ENCODE data around the gene ZC3H4. TPM values are rescaled to one million over a fixed set of nuclear protein-coding genes. Genes with fewer than 3 reads are reported as not detected.

The ZC3H4 gene
- total and polyA plus RNA-seq, 2 of the 8 experiments (the other 6 are each of a cell fraction or from before 2014, with no cell fraction given), result 6.6 to 92.0 TPM

DNA sequence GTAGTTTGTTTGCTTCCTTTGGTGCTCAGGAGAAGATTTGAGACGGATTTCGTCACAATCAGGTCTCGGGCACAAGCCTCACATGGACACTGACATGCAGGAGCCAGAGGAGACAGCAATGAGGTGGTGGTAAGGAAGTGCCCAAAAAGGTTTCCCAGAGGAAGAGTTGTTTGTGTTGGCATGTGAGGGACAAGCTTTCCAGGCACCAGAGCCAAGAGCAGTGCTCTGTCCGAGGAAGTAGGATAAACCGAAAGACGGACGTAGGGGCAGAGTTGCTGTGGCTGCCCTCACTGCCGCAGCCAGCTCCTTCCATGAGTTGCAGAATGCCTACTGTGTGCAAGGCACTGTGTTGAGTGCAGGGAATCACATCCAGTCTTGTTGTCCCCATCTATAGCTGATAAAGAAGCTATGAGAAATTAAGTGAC lies 44.8 kb upstream of the ZC3H4 start:
- H2AK5ac ChIP-seq (ENCODE audit: low read depth, low read length), result peak overlapping the region; percentile 72
- peak overlapping the region; percentile 45 for H4K91ac ChIP-seq (replicated peaks; ENCODE audit: insufficient read length, low read length)
- DNase-seq (ENCODE audit: low read depth in 1 of 2, low spot score in 2 of 2) (no peak), FAIRE-seq (no peak)
- no peak overlapping the region for H3K56ac ChIP-seq (replicated peaks; ENCODE audit: insufficient read length, low read depth, low read length)
- ChIA-PET POLR2A (ENCODE audit: partially characterized antibody) (interaction anchor here (0.8 to 9.1 kb wide), 17 partner anchors 9 to 370 kb away, joined by 3 to 98 read pairs (median 7); partner anchors contain the start of genes CCDC9, SAE1, SLC1A5 and ZC3H4), CTCF (ENCODE audit: partially characterized antibody) (interaction anchor here (0.5 to 2.5 kb wide), 8 partner anchors 9 to 86 kb away, joined by 3 to 14 read pairs (median 4); no protein-coding TSS in a partner anchor)
- peaks cover 13 to 21% (median 19%) of the 10 kb centered on the region in 4 experiments for H3K4me1 ChIP-seq (replicated peaks in 1 of 4; ENCODE audit: control insufficient read depth in 3 of 4, insufficient read depth in 4 of 4, low read length in 3 of 4)
- peak overlapping the region; percentile 55 for H3K4ac ChIP-seq (replicated peaks; ENCODE audit: insufficient read length, low read depth, low read length)
- no peak overlapping the region for H3K23ac ChIP-seq (ENCODE audit: insufficient read length)
- TF ChIP-seq JUN (IDR thresholded peaks at IDR 0.05; ENCODE audit: low read depth, low read length), result no peak
- H3K79me2 ChIP-seq (ENCODE audit: control insufficient read depth in 1 of 2, insufficient read depth in 2 of 2, low read length in 2 of 2), result peaks cover 6 to 47% of the 10 kb centered on the region in 2 experiments; a peak in 3 of 4 replicates
- no peak overlapping the region for H3K14ac ChIP-seq (ENCODE audit: insufficient read length)
- H2BK20ac ChIP-seq (ENCODE audit: low read length), result peak overlapping the region; percentile 13
- no peaks in the 10 kb centered on the region for H3K27me3 ChIP-seq (replicated peaks in 1 of 4; ENCODE audit: control insufficient read depth in 3 of 4, extremely low read depth in 1 of 4, insufficient read depth in 3 of 4, low read length in 3 of 4)
- peak overlapping the region; percentile 73 for H2BK12ac ChIP-seq (ENCODE audit: low read depth, low read length)
- H3K18ac ChIP-seq (ENCODE audit: extremely low read depth, low read length), result peak overlapping the region; percentile 89
- peak overlapping the region; percentile 82 for H3K27ac ChIP-seq (ENCODE audit: low read depth, low read length)
- H3K36me3 ChIP-seq (ENCODE audit: control insufficient read depth in 2 of 4, insufficient read depth in 4 of 4, low read length in 3 of 4), result peaks cover 19 to 83% (median 37%) of the 10 kb centered on the region in 4 experiments; a peak in 7 of 8 replicates
- H3K9ac ChIP-seq (replicated peaks in 1 of 4; ENCODE audit: extremely low read depth in 1 of 4, low read depth in 3 of 4, low read length in 3 of 4), result peak overlapping the region in 3 of 4 experiments; percentile 25 to 77 (median 44); a peak in 6 of 7 replicates
- no peaks in the 10 kb centered on the region for H3K9me3 ChIP-seq (ENCODE audit: insufficient read depth in 2 of 2, low read depth in 1 of 2, low read length in 1 of 2)
- H2BK120ac ChIP-seq (replicated peaks; ENCODE audit: low read depth, low read length), result peak overlapping the region; percentile 30
- H4K20me1 ChIP-seq (replicated peaks in 1 of 2; ENCODE audit: control insufficient read depth in 1 of 2, insufficient read depth in 2 of 2, low read length in 2 of 2), result peaks cover 1 to 3% of the 10 kb centered on the region in 2 experiments
- peak overlapping the region; percentile 93 for H2BK5ac ChIP-seq (ENCODE audit: low read depth, low read length)
- H4K8ac ChIP-seq (ENCODE audit: extremely low read depth, insufficient read depth, low read length), result no peak overlapping the region
- H3K79me1 ChIP-seq (ENCODE audit: low read depth, low read length), result no peaks in the 10 kb centered on the region; the same call in 1 of the 2 replicates
- H4K5ac ChIP-seq (ENCODE audit: insufficient read length, low read depth, low read length), result peak overlapping the region; percentile 60
- H3K4me3 ChIP-seq (ENCODE audit: extremely low read depth in 1 of 4, insufficient read depth in 2 of 4, low read depth in 3 of 4, low read length in 4 of 4), result peak overlapping the region in 1 of 4 experiments; percentile 36; a peak in 1 of 8 replicates
- no peaks in the 10 kb centered on the region; the same call in 1 of the 2 replicates for H3K23me2 ChIP-seq (ENCODE audit: low read depth, low read length)
- no peak overlapping the region for H2AFZ ChIP-seq (ENCODE audit: low read length)
- peak overlapping the region; percentile 69 for H3K4me2 ChIP-seq (ENCODE audit: insufficient read depth in 1 of 2, low read depth in 2 of 2, low read length in 2 of 2)
- 0 out of 2 replicates have a peak overlapping the region, but pooled peaks have one; percentile 62 for H2BK15ac ChIP-seq (ENCODE audit: low read length)
- WGBS, 2 experiments (ENCODE audit: extremely low coverage in 1 of 2, insufficient coverage in 1 of 2, insufficient read length in 1 of 2, insufficient replicate concordance in 2 of 2, low coverage in 1 of 2, low lambda C conversion rate in 2 of 2, missing lambda C conversion rate in 1 of 2), result 83% methylated on average over 8 of the region's 8 CpGs; no CpG with 5 or more reads in 1 of the 2 experiments
